Gastroesophageal sphincter (tissue), 4 donors: Measurements from ENCODE around the gene CNTN5. TPM values are rescaled to one million over a fixed set of nuclear protein-coding genes. Genes with fewer than 3 reads are reported as not detected.

Experiments used
- ATAC-seq: fragments of 150-250 bp; one replicate; pipeline ENCODE4 v1.9.1; 2016; ENCODE audit warnings: mild to moderate bottlenecking, moderate library complexity
- H3K27ac ChIP-seq, 4 donors: fragments of 200-600 bp; sonication (generic) in 3 of 4; 1 replicate in 3 of 4; 2 replicates in 1 of 4; pipeline ENCODE4 v1.5.1; 2016 to 2019
- H3K27me3 ChIP-seq: fragments of 200-600 bp; sonication (generic); one replicate; pipeline ENCODE4 v1.5.1; 2019
- H3K36me3 ChIP-seq, 2 donors: fragments of 200-600 bp; sonication (generic); one replicate each; pipeline ENCODE4 v1.5.1; 2019; ENCODE audit warnings: control low read depth in 1 of 2
- H3K4me1 ChIP-seq, 3 donors: fragments of 200-600 bp; sonication (generic); 1 replicate in 2 of 3; 2 replicates in 1 of 3; pipeline ENCODE4 v1.5.1; 2016 to 2019; ENCODE audit warnings: control low read depth in 2 of 3
- H3K4me3 ChIP-seq, 2 donors: fragments of 200-600 bp; sonication (generic); one replicate each; pipeline ENCODE4 v1.5.1; 2019; ENCODE audit warnings: mild to moderate bottlenecking in 1 of 2, moderate library complexity in 1 of 2
- H3K9me3 ChIP-seq, 3 donors: fragments of 200-600 bp; sonication (generic); one replicate each; pipeline ENCODE4 v1.5.1; 2017 to 2019; ENCODE audit warnings: control low read depth in 2 of 3
- CTCF ChIP-seq, 4 experiments: fragments of 200-600 bp in 2 of 4; fragments of 450-650 bp in 2 of 4; sonication (generic) in 1 of 4; IDR thresholded peaks; one replicate each; pipeline ENCODE4 v1.5.1; 2017 to 2019; ENCODE audit warnings: antibody characterized with exemption in 4 of 4, mild to moderate bottlenecking in 2 of 4, moderate library complexity in 2 of 4
- EP300 ChIP-seq: sonication (generic); formaldehyde crosslinking; IDR thresholded peaks from one replicate; pipeline ENCODE4 v1.6.1; 2017; ENCODE audit warnings: antibody characterized with exemption, mild to moderate bottlenecking
- POLR2A ChIP-seq, 2 donors: fragments of 450-650 bp; IDR thresholded peaks; one replicate each; pipeline ENCODE4 v1.6.1; 2017; ENCODE audit warnings: antibody characterized with exemption in 2 of 2, mild to moderate bottlenecking in 2 of 2, moderate library complexity in 1 of 2
- POLR2AphosphoS5 ChIP-seq: sonication (generic); formaldehyde crosslinking; IDR thresholded peaks from one replicate; pipeline ENCODE4 v1.6.1; 2017; ENCODE audit warnings: antibody characterized with exemption
- WGBS, 2 donors: methylation state at CpG; one replicate each; pipeline ENCODE4 v1.1.5; 2018; ENCODE audit warnings: low coverage in 1 of 2; 5-methylcytosine and 5-hydroxymethylcytosine counted together
- total RNA-seq, 4 donors: library from RNA; depleted of rRNA; stranded (reverse); fragments of >200 nt; gene quantifications; one replicate each; pipeline ENCODE4 v1.1.0, GENCODE V29; 2016

The CNTN5 gene
- total RNA-seq, 4 donors from 2014 or later: 0.16 TPM; not detected in 3

- no peak for TF ChIP-seq POLR2AphosphoS5
- TF ChIP-seq POLR2A (IDR thresholded peaks at IDR 0.05): no peak
- TF ChIP-seq CTCF (IDR thresholded peaks at IDR 0.05): no peak
- no peak for TF ChIP-seq EP300
- ATAC-seq: no peak
- H3K9me3 ChIP-seq: no peaks in the 10 kb centered on the region
- H3K4me3 ChIP-seq: no peak overlapping the region
- H3K4me1 ChIP-seq: no peaks in the 10 kb centered on the region
- H3K36me3 ChIP-seq: no peaks in the 10 kb centered on the region
- H3K27me3 ChIP-seq: no peaks in the 10 kb centered on the region
- H3K27ac ChIP-seq: no peak overlapping the region
- WGBS, 2 donors: 73 to 80% methylated on average over 2 of the region's 2 CpGs
Observed at GRCh38 chr11:99537681-99538080, 516.9 kb downstream of the CNTN5 start.

- no peaks in the 10 kb centered on the region for H3K36me3 ChIP-seq
- ATAC-seq: no peak
- H3K4me1 ChIP-seq: no peaks in the 10 kb centered on the region
- H3K27ac ChIP-seq: no peak overlapping the region
- H3K27me3 ChIP-seq: no peaks in the 10 kb centered on the region
- no peaks in the 10 kb centered on the region for H3K9me3 ChIP-seq
- TF ChIP-seq EP300 (no peak), POLR2A (IDR thresholded peaks at IDR 0.05) (no peak), CTCF (IDR thresholded peaks at IDR 0.05) (no peak), POLR2AphosphoS5 (no peak)
- no peak overlapping the region for H3K4me3 ChIP-seq
- WGBS, 2 donors: 68 to 81% methylated on average over 4 of the region's 4 CpGs
Observed at GRCh38 chr11:99545616-99546015, 524.9 kb downstream of the CNTN5 start.

- ATAC-seq: no peak
- no peaks in the 10 kb centered on the region for H3K4me1 ChIP-seq
- no peaks in the 10 kb centered on the region for H3K36me3 ChIP-seq
- no peaks in the 10 kb centered on the region for H3K27me3 ChIP-seq
- no peaks in the 10 kb centered on the region for H3K9me3 ChIP-seq
- no peak overlapping the region for H3K27ac ChIP-seq
- 69 to 81% methylated on average over 3 of the region's 3 CpGs for WGBS, 2 donors
- H3K4me3 ChIP-seq: no peak overlapping the region
- TF ChIP-seq POLR2A (IDR thresholded peaks at IDR 0.05) (no peak), CTCF (IDR thresholded peaks at IDR 0.05) (no peak), POLR2AphosphoS5 (no peak), EP300 (no peak)
Observed at GRCh38 chr11:99548264-99548663, 527.5 kb downstream of the CNTN5 start.

- no peaks in the 10 kb centered on the region for H3K36me3 ChIP-seq
- TF ChIP-seq CTCF (IDR thresholded peaks at IDR 0.05) (no peak), POLR2AphosphoS5 (no peak), EP300 (no peak), POLR2A (IDR thresholded peaks at IDR 0.05) (no peak)
- H3K4me3 ChIP-seq: no peak overlapping the region
- ATAC-seq: no peak
- no peak overlapping the region for H3K27ac ChIP-seq
- no peaks in the 10 kb centered on the region for H3K4me1 ChIP-seq
- no peaks in the 10 kb centered on the region for H3K27me3 ChIP-seq
- WGBS, 2 donors: 100% methylated on average over 1 of the region's 1 CpG; no CpG with 5 or more reads in 1 of the 2 donors
- H3K9me3 ChIP-seq: no peaks in the 10 kb centered on the region
Observed at GRCh38 chr11:99554232-99554903, 533.6 kb downstream of the CNTN5 start.

DNA sequence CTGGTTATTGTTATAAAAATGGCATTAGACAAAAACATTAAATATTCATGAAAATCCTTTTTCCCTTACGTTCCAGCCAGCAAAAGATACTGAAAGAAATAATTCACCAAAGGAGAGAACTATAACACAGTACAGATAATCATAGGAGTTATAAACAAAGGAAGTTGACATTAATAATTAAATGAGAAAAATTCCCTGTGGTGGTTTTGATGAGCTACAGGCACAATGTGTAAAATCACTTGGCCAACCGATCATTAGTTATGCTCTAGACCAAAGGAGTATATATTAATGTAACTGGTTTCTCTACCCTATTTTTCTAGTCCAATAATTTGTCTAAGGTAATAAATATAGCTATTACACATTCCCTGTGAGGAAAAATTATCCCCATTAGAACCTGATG lies 534.7 kb downstream of the CNTN5 start:
- WGBS, 2 donors: 47 to 60% methylated on average over 2 of the region's 2 CpGs
- H3K9me3 ChIP-seq: no peaks in the 10 kb centered on the region
- no peaks in the 10 kb centered on the region for H3K36me3 ChIP-seq
- ATAC-seq: no peak
- H3K27ac ChIP-seq: no peak overlapping the region
- no peak for TF ChIP-seq EP300
- TF ChIP-seq CTCF (IDR thresholded peaks at IDR 0.05): no peak
- TF ChIP-seq POLR2AphosphoS5: no peak
- no peak for TF ChIP-seq POLR2A (IDR thresholded peaks at IDR 0.05)
- H3K4me3 ChIP-seq: no peak overlapping the region
- no peaks in the 10 kb centered on the region for H3K4me1 ChIP-seq
- H3K27me3 ChIP-seq: no peaks in the 10 kb centered on the region
